ENCODE measurements around the gene SOX8.

Gene SOX8

GRCh38 chr16:988471-989353, 7.1 kb downstream of the SOX8 start:
- no peak for DNase-seq

DNA sequence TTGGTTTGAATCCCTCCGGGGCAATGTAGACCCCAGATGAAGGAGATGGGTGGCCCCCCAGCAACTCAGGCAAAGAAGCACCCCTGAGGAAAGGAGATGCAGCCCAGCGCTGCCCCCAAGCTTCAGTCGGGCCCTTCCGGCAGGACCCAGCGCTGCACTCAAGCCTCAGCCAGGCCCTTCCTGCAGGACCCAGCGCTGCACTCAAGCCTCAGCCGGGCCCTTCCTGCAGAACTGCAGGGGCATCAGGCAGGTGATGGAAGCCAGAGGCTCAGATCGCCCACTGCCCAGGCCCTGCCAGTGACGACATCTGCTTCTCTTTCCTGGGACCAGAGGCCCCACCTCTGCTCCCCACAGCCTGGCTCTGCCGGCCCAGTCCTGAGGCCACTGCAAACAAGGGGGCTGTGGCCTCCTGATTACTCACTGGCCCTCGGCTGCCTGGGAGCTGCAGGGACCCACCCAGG, 7.8 kb downstream of the SOX8 start:
- no peak for DNase-seq

DNA sequence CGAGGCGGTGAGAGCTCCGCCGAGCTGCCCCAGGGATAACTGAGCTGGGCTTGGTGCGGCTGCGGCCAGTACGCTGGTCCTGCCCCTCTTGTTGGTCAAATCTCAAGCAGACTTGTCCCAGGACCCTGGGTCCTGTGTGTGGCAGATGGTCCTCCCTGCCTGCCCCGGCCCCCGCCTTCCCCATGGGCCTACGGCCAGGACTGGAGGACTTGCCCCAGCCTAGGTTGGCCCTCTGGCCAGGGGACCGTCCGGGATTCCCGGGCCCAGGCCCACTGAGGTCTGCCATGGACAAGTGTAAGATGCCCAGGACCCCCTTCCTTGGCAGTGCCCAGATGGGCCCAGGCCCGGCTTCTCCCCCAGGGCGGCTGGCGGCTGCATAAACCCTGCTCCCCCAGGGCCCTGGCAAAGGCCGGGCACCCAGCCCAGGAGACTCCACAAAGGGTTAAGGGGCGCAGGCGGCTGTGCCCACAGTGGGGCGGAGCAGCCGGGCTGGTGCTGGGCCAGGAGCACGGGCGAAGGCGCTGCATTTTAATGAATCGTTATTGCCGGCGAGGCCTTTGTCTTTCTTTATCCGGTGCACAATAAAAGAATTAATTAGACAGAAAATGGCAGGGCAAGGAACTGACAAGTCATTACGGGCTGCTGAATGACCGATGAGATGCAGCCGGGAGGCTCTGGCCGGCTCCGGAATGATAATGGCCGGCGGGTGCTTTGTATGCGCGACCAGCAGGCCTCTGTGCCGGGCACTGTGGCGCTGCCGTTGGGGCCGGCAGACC, 9.1 kb downstream of the SOX8 start:
- no peak for DNase-seq

DNA sequence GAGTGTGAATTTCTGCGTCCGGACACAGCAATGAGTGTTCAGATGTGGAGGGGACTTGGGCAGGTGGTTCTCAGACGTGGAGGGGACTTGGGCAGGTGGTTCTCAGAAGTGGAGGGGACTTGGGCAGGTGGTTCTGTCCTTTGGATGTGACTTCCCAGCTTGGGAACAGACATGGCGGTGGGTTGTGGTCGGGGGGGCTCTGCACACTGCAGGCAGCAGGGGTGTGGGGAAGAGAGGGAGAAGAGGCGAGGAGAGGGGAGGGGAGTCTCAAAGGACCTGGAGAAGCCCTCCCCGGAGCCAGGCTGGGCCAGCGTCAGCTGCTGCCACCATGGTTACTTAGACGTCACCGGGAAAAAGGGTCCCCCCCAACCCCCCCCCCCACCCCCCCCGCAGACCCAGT, 9.8 kb downstream of the SOX8 start:
- DNase-seq = no peak

- DNase-seq = no peak
These were observed 10.2 kb downstream of the SOX8 start for GRCh38 chr16:991773-992172.

DNA sequence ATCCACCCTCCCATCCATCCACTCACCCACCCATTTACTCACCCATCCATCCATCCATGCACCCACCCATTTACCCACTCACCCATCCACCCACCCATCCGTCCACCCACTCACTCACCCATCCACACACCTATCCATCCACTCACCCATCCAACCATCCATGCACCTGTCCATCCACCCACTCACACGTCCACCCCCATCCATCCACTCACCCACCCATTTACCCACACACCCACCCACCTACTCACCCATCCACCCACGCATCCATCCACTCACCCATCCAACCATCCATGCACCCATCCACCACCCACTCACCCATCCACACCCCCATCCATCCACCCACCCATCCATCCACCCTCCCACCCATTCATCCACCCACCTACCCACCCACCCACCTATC, 12.2 kb downstream of the SOX8 start:
- DNase-seq = no peak

GRCh38 chr16:995087-995486, 13.5 kb downstream of the SOX8 start:
- DNase-seq = no peak

DNA sequence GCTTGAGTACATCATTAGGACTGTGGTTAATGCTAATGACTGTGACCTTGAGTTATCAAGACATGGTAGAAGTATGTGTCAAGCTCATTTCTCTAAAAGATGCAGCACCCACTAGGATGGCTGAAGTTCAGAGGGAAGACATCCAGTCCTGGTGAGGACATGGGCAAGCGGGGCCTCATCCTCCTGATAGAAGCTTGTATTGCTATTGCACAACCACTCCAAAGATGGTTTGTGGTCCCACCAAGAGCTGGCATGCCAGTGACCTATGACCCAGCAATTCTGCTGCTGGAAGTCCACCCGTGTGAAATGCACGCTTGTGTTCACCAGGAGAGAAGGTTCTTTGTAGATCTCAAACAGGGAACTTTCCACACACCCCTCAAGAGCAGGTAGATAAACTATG, 14.2 kb downstream of the SOX8 start:
- DNase-seq = no peak

DNA sequence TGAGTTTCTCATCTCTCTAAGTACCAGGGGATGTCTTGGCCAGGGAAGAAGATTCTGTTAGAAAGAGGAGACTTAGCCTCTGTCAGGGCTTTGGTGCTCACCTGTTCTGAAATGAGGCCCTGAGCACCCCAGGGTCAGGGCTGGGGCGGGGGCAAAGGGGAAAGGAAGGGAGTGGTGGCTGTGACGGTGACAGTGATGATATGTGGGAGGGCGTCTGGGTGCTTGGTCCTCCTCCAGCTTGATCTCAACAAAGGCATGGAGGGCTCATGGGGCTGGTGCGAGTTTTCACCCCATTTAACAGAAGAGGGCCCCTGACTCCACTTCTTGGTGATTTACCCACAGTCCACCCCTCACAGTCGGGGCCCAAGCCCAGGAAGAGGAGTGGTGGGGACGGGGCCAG, 15.1 kb downstream of the SOX8 start:
- DNase-seq = no peak

GRCh38 chr16:997440-998051, 16.0 kb downstream of the SOX8 start:
- peak; percentile 44 for DNase-seq

- no peak for DNase-seq
These were observed 16.6 kb downstream of the SOX8 start for GRCh38 chr16:998211-998610.

GRCh38 chr16:998615-999014, 17.0 kb downstream of the SOX8 start:
- no peak for DNase-seq

DNA sequence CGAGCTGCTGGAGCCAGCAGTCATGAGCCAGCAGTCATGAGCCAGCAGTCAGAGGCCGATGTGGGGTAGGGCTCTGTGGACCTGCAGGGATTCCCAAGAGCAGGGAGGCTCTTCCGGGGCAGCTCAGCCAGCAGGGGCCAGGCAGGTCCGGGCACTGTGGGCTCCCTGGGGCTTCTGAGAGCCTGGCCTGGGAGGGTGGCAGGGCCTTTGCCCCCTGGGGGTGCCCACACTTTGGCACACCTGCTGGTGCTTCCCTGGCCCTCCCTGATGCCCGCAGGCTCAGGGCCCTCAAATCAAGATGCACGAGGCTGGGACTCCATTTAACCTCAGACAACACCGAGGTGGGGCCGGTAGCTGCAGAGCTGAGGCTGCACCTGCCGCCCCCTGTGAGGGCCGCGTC, 18.1 kb downstream of the SOX8 start:
- DNase-seq = no peak

DNA sequence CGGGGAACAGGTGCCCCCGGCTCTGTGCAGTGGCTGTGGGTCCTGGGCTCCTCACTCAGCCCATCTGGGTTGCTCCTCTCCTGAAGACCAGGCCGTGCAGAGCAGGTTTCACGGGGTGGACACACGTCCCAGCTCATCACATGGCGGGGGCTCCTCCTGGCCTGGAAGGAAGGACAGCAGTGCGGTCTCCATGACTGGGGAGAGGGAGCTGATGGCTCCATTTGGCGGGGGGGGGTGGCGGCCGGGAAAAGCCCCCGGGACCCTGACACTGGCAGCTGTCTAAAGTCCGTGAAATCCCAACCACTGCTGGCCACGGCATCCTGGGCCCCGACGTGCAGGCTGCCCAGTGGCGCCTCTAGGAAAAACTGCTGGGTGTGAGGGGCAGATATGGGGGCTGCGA, 19.0 kb downstream of the SOX8 start:
- no peak for DNase-seq

- DNase-seq = no peak
These were observed 19.5 kb downstream of the SOX8 start for GRCh38 chr16:1001096-1001495.

DNA sequence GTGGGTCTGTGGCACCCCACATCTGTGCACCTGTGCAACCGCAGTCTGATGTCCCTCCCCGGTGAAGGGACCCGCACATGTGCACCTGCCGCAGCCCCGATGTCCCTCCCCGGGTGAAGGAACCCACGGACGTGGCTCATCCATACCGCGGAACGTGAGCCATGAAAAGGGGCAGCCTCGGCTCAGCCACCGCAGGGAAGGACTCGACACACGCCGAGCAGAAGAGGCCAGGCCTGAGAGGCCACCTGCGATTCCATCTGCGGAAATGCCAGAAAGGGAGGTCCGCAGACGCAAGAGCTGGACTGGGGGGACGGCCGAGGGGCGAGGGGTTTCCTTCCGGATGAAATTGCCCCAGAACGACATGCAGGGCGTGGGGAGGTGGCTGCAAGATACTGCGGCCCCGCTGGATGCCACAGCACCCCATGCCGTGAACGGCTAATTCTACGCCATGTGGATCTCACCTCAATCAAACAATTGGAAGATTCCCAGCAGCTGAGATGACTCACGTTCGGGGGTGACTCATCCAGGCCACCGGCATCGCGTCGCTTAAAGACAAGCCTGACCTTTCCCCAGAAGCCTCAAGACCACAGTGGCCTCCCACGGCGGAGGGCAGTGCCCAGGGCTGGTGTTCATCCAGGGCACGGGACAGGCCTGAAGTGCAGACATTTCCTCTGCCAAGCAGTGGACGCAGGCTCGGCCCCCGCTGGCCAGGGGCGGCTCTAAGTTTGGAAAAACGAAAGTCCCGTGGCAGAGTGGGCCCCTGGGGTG, 21.0 kb downstream of the SOX8 start:
- DNase-seq = peak; percentile 88

- DNase-seq = peak; percentile 67
These were observed 22.1 kb downstream of the SOX8 start for GRCh38 chr16:1003391-1004347.

DNA sequence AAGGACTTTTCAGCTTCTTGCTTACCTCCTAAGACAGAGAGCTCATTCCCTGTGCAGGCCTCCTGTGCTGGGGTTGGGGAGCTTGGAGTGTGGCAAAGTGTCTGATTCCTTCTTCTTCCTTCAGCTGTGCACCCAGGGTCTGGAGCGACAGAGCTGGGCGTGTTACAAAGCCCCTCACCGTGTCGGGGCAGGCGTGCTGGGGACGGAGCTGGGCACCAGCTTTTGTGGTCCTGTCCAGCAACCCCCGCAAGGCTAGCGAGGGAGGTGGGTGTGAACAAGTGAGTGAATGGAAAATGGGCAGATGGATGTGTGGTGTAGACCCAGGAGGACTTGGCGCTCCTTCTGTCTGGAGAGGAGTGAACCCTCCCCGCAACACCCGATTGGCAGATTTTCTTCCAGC, 23.7 kb downstream of the SOX8 start:
- no peak for DNase-seq

DNA sequence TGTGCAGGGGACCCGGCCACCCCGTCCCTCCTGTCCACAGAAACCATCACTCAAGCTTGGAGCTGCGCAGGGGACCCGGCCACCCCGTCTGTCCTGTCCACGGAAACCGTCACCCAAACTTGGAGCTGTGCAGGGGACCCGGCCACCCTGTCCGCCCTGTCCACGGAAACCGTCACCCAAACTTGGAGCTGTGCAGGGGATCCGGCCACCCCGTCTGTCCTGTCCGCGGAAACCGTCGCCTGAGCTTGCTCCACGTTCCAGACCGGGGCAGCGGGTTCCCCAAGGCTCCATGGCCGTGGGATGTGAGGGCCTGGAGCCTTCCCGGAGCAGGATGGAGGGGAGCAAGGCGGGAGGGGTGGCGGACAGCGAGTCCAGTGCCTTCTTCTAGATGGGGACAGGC, 25.2 kb downstream of the SOX8 start:
- no peak for DNase-seq

DNA sequence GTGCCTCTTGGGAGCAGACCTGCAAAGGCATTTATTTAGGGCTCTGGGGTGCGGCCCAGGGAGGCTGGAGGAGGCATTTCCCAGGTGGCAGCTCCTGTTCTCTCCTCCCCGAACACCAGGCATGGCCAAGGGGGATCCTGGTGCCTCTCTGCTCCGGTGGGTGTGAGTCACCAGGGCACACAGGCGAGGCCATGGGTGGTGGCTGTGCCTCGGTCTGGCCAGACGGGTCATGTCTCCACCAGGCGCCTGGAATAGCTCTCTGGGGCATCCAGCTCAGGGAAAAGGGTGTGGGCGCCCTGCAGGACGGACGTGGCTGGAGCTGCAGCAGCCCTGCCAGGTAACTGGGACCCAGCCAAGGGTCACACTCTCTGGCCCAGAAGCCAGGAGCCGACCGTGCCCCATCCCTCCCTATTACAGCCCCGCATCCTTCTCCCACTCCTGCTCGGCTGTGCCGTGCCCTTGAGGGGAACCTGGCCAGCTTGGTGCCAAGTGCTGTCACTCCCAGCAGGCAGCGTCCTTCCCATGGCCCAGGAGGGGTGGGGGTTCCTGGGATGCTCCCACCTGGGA, 25.8 kb downstream of the SOX8 start:
- no peak for DNase-seq

DNA sequence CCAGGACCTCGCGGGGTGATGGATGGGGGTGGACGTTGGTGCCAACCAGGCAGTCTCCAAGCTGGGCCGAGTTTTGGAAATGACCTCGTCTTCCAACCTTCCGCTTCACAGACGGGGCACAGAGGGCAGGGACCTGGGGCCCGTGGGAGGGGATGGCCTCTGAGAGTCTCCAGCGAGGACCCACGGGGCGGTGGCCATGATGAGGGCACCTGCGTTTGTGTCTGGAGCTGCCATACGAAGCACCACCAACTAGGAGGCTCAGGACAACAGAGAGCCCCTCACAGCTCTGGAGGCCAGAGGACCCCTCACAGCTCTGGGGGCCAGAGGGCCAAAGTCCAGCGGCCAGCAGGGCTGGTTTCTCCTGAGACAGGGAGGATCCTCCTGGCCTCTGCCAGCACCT, 26.5 kb downstream of the SOX8 start:
- DNase-seq = no peak

Data from stimulated activated CD4-positive, alpha-beta T cell treated with anti-CD3 and anti-CD28 coated beads, Interleukin-4, amount 100 ng/mL, for 24 hours (primary cell).